Astrocyte of the spinal cord (primary cell): Measurements from ENCODE around the gene USH2A.

Source experiments
- DNase-seq: peaks from one replicate; pipeline ENCODE4 v3.0.0; 2011; ENCODE audit warnings: low read depth, low spot score
- H3K4me3 ChIP-seq: 2 replicates; pipeline ENCODE4 v1.5.1; 2011; ENCODE audit warnings: low read depth, mild to moderate bottlenecking, low read length, moderate library complexity
- in situ Hi-C: cut with HindIII; loops from 2 replicates; pipeline ENCODE4 v1.10.0; 2017; ENCODE audit warnings: low sequenced_read_pairs
- TF ChIP-seq, protein P1 (sequence below): IDR thresholded peaks from 2 replicates; pipeline ENCODE4 v1.5.1; 2012; ENCODE audit warnings: low read depth, mild to moderate bottlenecking, low read length, inconsistent platforms

The USH2A gene

DNA sequence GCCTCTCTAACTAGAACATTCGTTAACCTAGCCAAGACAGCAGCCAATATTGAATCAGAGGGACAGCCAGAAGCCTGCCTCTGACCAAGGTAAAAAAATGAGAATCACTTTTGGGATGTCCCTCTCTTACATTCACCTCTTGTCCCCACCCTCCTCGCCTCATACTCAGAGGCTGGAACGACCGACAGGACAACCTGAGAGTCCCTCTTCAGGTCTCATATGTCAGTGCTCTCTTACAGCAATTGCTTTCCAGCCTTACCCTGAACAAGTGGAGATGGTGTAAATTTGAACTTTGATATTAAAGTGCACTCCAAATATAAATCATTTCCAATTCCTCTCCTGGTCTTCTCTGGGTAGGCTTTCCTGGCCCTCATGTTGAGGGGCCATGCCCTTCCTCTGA lies 528.6 kb downstream of the USH2A start:
- TF ChIP-seq, protein P1, sequence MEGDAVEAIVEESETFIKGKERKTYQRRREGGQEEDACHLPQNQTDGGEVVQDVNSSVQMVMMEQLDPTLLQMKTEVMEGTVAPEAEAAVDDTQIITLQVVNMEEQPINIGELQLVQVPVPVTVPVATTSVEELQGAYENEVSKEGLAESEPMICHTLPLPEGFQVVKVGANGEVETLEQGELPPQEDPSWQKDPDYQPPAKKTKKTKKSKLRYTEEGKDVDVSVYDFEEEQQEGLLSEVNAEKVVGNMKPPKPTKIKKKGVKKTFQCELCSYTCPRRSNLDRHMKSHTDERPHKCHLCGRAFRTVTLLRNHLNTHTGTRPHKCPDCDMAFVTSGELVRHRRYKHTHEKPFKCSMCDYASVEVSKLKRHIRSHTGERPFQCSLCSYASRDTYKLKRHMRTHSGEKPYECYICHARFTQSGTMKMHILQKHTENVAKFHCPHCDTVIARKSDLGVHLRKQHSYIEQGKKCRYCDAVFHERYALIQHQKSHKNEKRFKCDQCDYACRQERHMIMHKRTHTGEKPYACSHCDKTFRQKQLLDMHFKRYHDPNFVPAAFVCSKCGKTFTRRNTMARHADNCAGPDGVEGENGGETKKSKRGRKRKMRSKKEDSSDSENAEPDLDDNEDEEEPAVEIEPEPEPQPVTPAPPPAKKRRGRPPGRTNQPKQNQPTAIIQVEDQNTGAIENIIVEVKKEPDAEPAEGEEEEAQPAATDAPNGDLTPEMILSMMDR, result no peak
- in situ Hi-C loops, result no loop called here
- no peak overlapping the region for H3K4me3 ChIP-seq
- no peak for DNase-seq

DNA sequence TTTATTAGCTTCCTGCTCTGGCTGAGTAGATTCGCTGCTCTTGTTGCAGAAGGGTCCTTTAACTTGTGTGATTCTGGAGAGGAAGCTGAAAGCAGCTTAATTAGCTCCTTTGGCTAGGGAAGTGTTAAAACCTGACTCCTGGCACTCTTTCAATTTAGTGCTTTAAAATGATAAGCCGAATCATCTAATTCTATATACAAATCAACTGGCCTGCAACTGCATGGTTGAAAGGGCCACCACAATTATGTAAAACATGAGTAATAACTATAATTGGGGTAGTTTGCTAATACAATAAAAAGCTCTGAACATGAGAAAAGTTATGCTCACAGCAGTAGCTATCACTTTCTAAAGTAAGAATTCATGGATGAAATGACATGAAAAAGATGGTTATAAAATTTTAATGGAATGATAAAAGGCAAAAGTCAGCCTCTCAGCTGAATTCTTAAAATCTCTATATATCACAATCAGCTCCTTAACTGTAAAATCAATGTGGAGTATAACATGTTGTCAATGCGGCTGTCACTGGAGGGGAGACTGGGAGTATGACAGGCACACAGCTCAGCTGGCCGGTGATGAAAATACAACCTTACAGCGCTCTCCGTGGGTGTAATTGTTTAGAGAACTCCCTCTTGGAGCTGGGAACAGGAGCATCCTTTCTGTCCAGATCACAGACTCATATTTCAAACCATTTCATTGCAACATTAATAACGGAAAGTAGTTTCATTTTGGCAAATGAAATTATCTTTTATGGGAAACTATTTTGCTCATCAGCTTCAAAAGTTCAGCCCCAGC lies 531.8 kb downstream of the USH2A start:
- TF ChIP-seq, protein P1, result no peak
- DNase-seq, result no peak
- in situ Hi-C loops, result no loop called here

DNA sequence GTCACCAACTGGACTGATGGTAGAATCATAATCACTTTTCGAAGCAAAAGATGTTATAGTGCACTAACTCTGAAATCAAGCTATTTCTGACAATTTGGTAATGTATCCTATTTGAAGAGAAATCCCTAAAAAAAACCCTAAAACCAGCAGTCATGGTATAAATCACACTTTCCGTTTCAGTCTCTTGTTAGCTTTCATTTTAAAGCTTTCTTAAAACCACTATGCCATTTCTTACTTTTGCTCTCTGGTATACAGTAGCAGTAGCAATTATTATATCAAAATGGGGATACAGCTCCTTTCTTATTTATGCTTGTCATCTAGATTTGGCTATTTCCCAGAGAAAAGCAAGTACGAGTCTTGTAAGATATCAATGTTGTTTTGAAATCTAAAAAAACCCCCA lies 532.8 kb downstream of the USH2A start:
- H3K4me3 ChIP-seq, result no peak overlapping the region
- DNase-seq, result no peak
- in situ Hi-C loops, result no loop called here
- TF ChIP-seq, protein P1, result no peak

More for the DNA sequence above, 531.8 kb downstream of the USH2A start:
- H3K4me3 ChIP-seq, result no peak overlapping the region

DNA sequence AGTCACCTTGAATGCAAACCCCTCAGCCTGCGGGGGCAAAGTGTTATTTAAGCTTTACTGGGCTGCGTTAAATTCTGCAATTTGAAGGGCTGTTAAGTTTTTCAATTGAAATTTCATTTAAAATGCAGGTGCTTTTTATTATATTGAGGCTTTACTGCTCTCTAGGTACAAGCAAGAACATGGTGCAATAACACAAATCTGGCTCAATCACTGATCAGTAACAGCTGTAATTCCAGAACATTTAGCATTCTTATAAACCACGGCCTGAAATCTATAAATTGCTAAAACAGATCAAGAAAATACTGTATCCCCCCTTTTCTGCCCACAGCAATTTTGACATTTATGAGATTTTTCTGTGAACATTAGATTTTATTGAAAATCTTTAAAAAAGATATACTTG lies 533.4 kb downstream of the USH2A start:
- in situ Hi-C loops, result no loop called here
- DNase-seq, result no peak
- TF ChIP-seq, protein P1, result no peak
- H3K4me3 ChIP-seq, result no peak overlapping the region

DNA sequence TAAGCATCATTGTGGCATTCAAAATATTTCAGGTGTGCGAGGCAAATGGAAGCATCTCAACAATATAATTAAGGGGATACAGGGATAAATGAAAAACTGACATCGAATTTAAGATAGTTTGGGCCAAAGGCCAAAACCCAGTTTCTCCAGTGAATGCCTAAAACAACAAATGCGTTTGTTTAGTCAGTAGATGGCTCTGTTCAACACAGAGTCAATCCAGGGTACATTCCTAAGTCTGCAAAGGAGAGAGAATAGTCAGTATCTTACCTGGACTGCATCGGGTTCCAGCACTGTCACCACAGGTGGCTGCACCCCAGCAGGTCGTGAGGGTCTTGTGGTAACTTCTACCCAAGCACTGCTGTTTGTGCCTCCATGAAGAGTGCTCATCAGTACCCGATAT lies 535.1 kb downstream of the USH2A start:
- peak; percentile 9 for DNase-seq

DNA sequence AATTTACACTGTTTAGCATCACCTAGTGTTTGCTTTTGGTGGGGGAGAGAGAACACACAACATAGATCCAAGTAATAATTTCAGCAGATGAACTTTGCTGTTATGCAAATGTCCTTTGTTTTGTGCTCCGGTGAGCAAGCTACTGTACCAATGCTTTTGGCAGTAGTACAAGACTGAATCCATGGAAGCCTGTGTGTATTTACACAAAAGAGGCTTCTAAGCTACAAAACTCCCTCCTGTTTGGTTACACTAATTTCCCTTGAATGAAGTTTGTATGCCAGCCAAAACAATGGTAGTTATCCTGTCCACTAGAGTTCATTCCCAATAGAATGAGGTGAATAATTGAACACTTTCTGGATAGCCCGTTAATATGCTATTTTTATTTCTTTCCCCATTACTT lies 535.6 kb downstream of the USH2A start:
- in situ Hi-C loops, result no loop called here
- DNase-seq, result peak; percentile 29
- TF ChIP-seq, protein P1, result no peak
- H3K4me3 ChIP-seq, result no peak overlapping the region

More for the DNA sequence above, 535.1 kb downstream of the USH2A start:
- in situ Hi-C loops, result no loop called here
- TF ChIP-seq, protein P1, result no peak
- H3K4me3 ChIP-seq, result no peak overlapping the region
